ENCODE measurements around the gene SSTR5. TPM values are rescaled to one million over a fixed set of nuclear protein-coding genes. Genes with fewer than 3 reads are reported as not detected.

SSTR5 gene
- total RNA-seq, 1 experiment from 2014 or later, result not detected

GRCh38 chr16:1093284-1094123 lies 21.0 kb downstream of the SSTR5 start:
- DNase-seq (ENCODE audit: low read depth, low spot score), result no peak
- in situ Hi-C loops (cut with HindIII; ENCODE audit: low pct_unique_long_range_greater_than_20kb, low sequenced_read_pairs), result no loop called here

- in situ Hi-C loops (cut with HindIII; ENCODE audit: low pct_unique_long_range_greater_than_20kb, low sequenced_read_pairs), result no loop called here
- no peak for DNase-seq (ENCODE audit: low read depth, low spot score)
These were observed 21.6 kb downstream of the SSTR5 start for GRCh38 chr16:1094124-1094479.

GRCh38 chr16:1094601-1095449 lies 22.3 kb downstream of the SSTR5 start:
- DNase-seq (ENCODE audit: low read depth, low spot score), result no peak
- in situ Hi-C loops (cut with HindIII; ENCODE audit: low pct_unique_long_range_greater_than_20kb, low sequenced_read_pairs), result no loop called here

GRCh38 chr16:1095450-1096168 lies 23.1 kb downstream of the SSTR5 start:
- in situ Hi-C loops (cut with HindIII; ENCODE audit: low pct_unique_long_range_greater_than_20kb, low sequenced_read_pairs), result no loop called here

GRCh38 chr16:1096169-1097082 lies 23.9 kb downstream of the SSTR5 start, which contains the start of gene C1QTNF8:
C1QTNF8 (minus strand) TSS chr16:1096244; CDS start chr16:1094922, 1,322 bp downstream.
- in situ Hi-C loops (cut with HindIII; ENCODE audit: low pct_unique_long_range_greater_than_20kb, low sequenced_read_pairs), result no loop called here
- DNase-seq (ENCODE audit: low read depth, low spot score), result no peak

More at GRCh38 chr16:1095450-1096168, 23.1 kb downstream of the SSTR5 start:
- DNase-seq (ENCODE audit: low read depth, low spot score), result no peak

- in situ Hi-C loops (cut with HindIII; ENCODE audit: low pct_unique_long_range_greater_than_20kb, low sequenced_read_pairs), result no loop called here
- no peak for DNase-seq (ENCODE audit: low read depth, low spot score)
These were observed 24.6 kb downstream of the SSTR5 start for GRCh38 chr16:1097156-1097555.

GRCh38 chr16:1097800-1098199 lies 25.3 kb downstream of the SSTR5 start:
- DNase-seq (ENCODE audit: low read depth, low spot score), result no peak

GRCh38 chr16:1098266-1098991 lies 25.9 kb downstream of the SSTR5 start:
- no peak for DNase-seq (ENCODE audit: low read depth, low spot score)
- in situ Hi-C loops (cut with HindIII; ENCODE audit: low pct_unique_long_range_greater_than_20kb, low sequenced_read_pairs), result no loop called here

More at GRCh38 chr16:1097800-1098199, 25.3 kb downstream of the SSTR5 start:
- in situ Hi-C loops (cut with HindIII; ENCODE audit: low pct_unique_long_range_greater_than_20kb, low sequenced_read_pairs), result no loop called here

- DNase-seq (ENCODE audit: low read depth, low spot score), result no peak
- in situ Hi-C loops (cut with HindIII; ENCODE audit: low pct_unique_long_range_greater_than_20kb, low sequenced_read_pairs), result no loop called here
These were observed 26.9 kb downstream of the SSTR5 start for GRCh38 chr16:1099189-1100083.

GRCh38 chr16:1100084-1100800 lies 27.7 kb downstream of the SSTR5 start:
- DNase-seq (ENCODE audit: low read depth, low spot score), result no peak
- in situ Hi-C loops (cut with HindIII; ENCODE audit: low pct_unique_long_range_greater_than_20kb, low sequenced_read_pairs), result no loop called here

- in situ Hi-C loops (cut with HindIII; ENCODE audit: low pct_unique_long_range_greater_than_20kb, low sequenced_read_pairs), result no loop called here
- DNase-seq (ENCODE audit: low read depth, low spot score), result no peak
These were observed 28.6 kb downstream of the SSTR5 start for GRCh38 chr16:1101133-1101532.

GRCh38 chr16:1101573-1102332 lies 29.2 kb downstream of the SSTR5 start:
- in situ Hi-C loops (cut with HindIII; ENCODE audit: low pct_unique_long_range_greater_than_20kb, low sequenced_read_pairs), result no loop called here
- DNase-seq (ENCODE audit: low read depth, low spot score), result no peak

- no peak for DNase-seq (ENCODE audit: low read depth, low spot score)
- in situ Hi-C loops (cut with HindIII; ENCODE audit: low pct_unique_long_range_greater_than_20kb, low sequenced_read_pairs), result no loop called here
These were observed 29.8 kb downstream of the SSTR5 start for GRCh38 chr16:1102333-1102700.

GRCh38 chr16:1102921-1103635 lies 30.5 kb downstream of the SSTR5 start:
- in situ Hi-C loops (cut with HindIII; ENCODE audit: low pct_unique_long_range_greater_than_20kb, low sequenced_read_pairs), result no loop called here
- peak; percentile 31 for DNase-seq (ENCODE audit: low read depth, low spot score)
